Ovary (tissue), 9 donors: Measurements from ENCODE around the gene PPIL4. TPM values are rescaled to one million over a fixed set of nuclear protein-coding genes. Genes with fewer than 3 reads are reported as not detected.

Experiments used
- DNase-seq, 5 donors: peaks; one replicate each; pipeline ENCODE4 v3.0.0-alpha.2; 2019 to 2020
- H3K27ac ChIP-seq, 2 donors: fragments of 200-600 bp; one replicate each; pipeline versions ENCODE4 v1.5.1 to v1.8.0; 2019 to 2022
- H3K27me3 ChIP-seq: fragments of 200-600 bp; one replicate; pipeline ENCODE4 v1.8.0; 2022
- H3K36me3 ChIP-seq: fragments of 200-600 bp; sonication (generic); one replicate; pipeline ENCODE4 v1.5.1; 2019
- H3K4me1 ChIP-seq: one replicate; pipeline ENCODE4 v1.8.1; 2013; ENCODE audit warnings: mild to moderate bottlenecking, moderate library complexity; ENCODE audit not compliant: insufficient read depth
- H3K4me3 ChIP-seq: fragments of 200-600 bp; sonication (generic); one replicate; pipeline ENCODE4 v1.5.1; 2017
- H3K9me3 ChIP-seq, 2 donors: fragments of 200-600 bp in 1 of 2; sonication (generic) in 1 of 2; one replicate each; pipeline versions ENCODE4 v1.5.1 to v1.8.1; 2013 to 2019; ENCODE audit warnings: mild to moderate bottlenecking in 1 of 2, moderate library complexity in 1 of 2
- EP300 ChIP-seq: sonication (generic); formaldehyde crosslinking; IDR thresholded peaks from one replicate; pipeline ENCODE4 v1.6.1; 2017; ENCODE audit warnings: antibody characterized with exemption
- POLR2A ChIP-seq: fragments of 450-650 bp; IDR thresholded peaks from one replicate; pipeline ENCODE4 v1.6.1; 2017; ENCODE audit warnings: antibody characterized with exemption, mild to moderate bottlenecking, moderate library complexity
- WGBS, 3 donors: extraction: QIAGEN DNeasy Blood & Tissue Kit in 1 of 3; methylation state at CpG; one replicate each; pipeline versions ENCODE4 v1.1.5 to v1.1.7; 2013 to 2017; 5-methylcytosine and 5-hydroxymethylcytosine counted together
- intact Hi-C, 4 donors: fragments of 100-400 bp; cut with DNase I; formaldehyde crosslinking; loops; one replicate each; pipeline versions ENCODE4 v1.11.0 to v1.15.1; 2022 to 2023
- polyA plus RNA-seq, 2 donors: library from polyadenylated mRNA; stranded (reverse); fragments of 200-250 nt in 1 of 2; fragments of 350-450 nt in 1 of 2; fragmentation: Illumina TruSeq in 1 of 2; extraction: RNeasy Lipid Tissue Mini Kit (QIAGEN cat#74804) in 1 of 2; gene quantifications; one replicate each; pipeline ENCODE4 v1.2.3, GENCODE V29; 2013 to 2014
- small RNA-seq: library from RNA; depleted of rRNA; stranded (forward); fragments of <200 nt; gene quantifications from one replicate; pipeline ENCODE3, GENCODE V24; 2016
- total RNA-seq, 7 donors: library from RNA; depleted of rRNA in 2 of 7; stranded (reverse); fragments of >200 nt in 2 of 7; fragmentation: NEBNext Ultra II Directional in 3 of 7; extraction: Animal tissue kit (Norgen Biotek cat#: 25700) in 3 of 7; gene quantifications; one replicate each; pipeline versions ENCODE4 v1.1.0 to v1.2.4, GENCODE V29; 2016 to 2023
- donor health status: DM: no; HTN: no; CAD: no; lungs with moderate emphysema.
- donor health status: DM: no; HTN: no; CAD: no.
- donor health status: Bipolar disorder and iron deficiency.
- donor health status: DM: yes; HTN: yes; CAD: no.
- donor health status: DM: no; HTN: no; CAD: no.
- donor health status: DM: yes; HTN: yes; CAD: no.

PPIL4 gene
- total and polyA plus RNA-seq, 9 donors = 29.4 to 50.6 (median 37.8) TPM

DNA sequence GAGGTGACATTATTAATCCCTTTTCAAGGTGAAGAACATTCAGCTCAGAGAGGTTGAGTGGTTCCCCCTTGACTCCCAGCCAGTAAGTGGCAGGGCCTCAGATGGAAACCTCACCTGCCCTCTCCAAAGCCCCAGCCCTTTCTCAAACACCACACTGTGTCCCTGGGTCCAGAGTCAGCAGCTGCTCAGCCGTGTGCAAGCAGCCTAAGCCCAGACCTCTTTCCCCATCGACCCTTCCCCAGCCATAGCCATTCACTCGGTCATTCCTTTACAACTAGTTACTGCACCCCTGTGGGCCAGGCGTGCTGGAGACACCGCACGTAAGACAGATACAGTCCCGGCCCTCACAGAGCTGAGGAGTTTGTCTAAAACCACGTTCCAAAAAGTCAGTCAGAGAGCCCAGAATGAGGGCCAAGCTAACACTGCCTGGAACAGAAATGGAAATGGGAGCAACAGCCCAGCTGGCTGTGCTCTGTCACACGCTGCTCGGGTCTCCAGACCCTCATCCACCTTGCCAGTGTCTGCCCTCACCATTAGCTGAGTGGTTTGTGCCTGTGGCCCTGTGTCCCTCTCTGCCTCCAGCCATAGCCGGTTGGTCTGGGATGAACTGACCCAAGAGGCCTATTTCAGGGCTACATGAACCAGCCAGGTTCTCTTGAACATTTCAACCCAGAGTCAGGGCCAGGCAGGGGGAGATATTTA, 90.7 kb downstream of the PPIL4 start:
- no peaks in the 10 kb centered on the region for H3K27me3 ChIP-seq
- H3K36me3 ChIP-seq = no peaks in the 10 kb centered on the region
- TF ChIP-seq EP300 (no peak), POLR2A (no peak)
- peak overlapping the region in 1 of 2 donors; percentile 17 for H3K27ac ChIP-seq
- peak in 1 of 5 donors; percentile 33 for DNase-seq
- H3K4me1 ChIP-seq = peaks cover 12% of the 10 kb centered on the region
- intact Hi-C loops = no loop called here
- H3K9me3 ChIP-seq = no peaks in the 10 kb centered on the region
- no peak overlapping the region for H3K4me3 ChIP-seq
- 69 to 81% (median 77%) methylated on average over 11 of the region's 11 CpGs for WGBS, 3 donors

Small RNAs within 50 kb of the gene (small RNA-seq; reads per million reads assigned to genes)
- not detected for gene RF00410
- not detected for gene RNU7-3P

Other genes with a start within 250 kb of the PPIL4 start
- gene TAB2, start 228.3 kb downstream of the PPIL4 start, total RNA-seq = 10 to 100 TPM; 47.2 to 75.9 (median 62.6) TPM
- gene TAB2, start 228.3 kb downstream of the PPIL4 start, polyA plus RNA-seq = 10 to 100 TPM; 39.6 to 65.4 TPM
- 1 to 10 TPM; 1.2 to 5.0 (median 3.4) TPM for gene SUMO4, start 145.8 kb downstream of the PPIL4 start, total RNA-seq
- under 1 TPM; 0.11 to 0.53 TPM for gene SUMO4, start 145.8 kb downstream of the PPIL4 start, polyA plus RNA-seq
- gene ZC3H12D, start 61.0 kb downstream of the PPIL4 start, total RNA-seq = 1 to 10 TPM in 1 of 7 donors, under 1 TPM in 6; 0.15 to 1.3 (median 0.60) TPM
- gene ZC3H12D, start 61.0 kb downstream of the PPIL4 start, polyA plus RNA-seq = under 1 TPM; 0.18 to 0.45 TPM
- 10 to 100 TPM; 50.4 to 82.6 (median 62.3) TPM for gene GINM1, start 20.3 kb upstream of the PPIL4 start, total RNA-seq
- gene GINM1, start 20.3 kb upstream of the PPIL4 start, polyA plus RNA-seq = 10 to 100 TPM; 68.3 to 69.8 TPM
- 10 to 100 TPM; 10.6 to 21.3 (median 18.3) TPM for gene KATNA1, start 102.7 kb upstream of the PPIL4 start, total RNA-seq
- 10 to 100 TPM; 21.4 to 31.4 TPM for gene KATNA1, start 102.7 kb upstream of the PPIL4 start, polyA plus RNA-seq
- 10 to 100 TPM; 19.6 to 46.0 (median 36.4) TPM for gene LATS1, start 172.1 kb upstream of the PPIL4 start, total RNA-seq
- gene LATS1, start 172.1 kb upstream of the PPIL4 start, polyA plus RNA-seq = 10 to 100 TPM; 10.7 to 19.1 TPM
- 10 to 100 TPM; 14.2 to 37.3 (median 26.0) TPM for gene NUP43, start 200.5 kb upstream of the PPIL4 start, total RNA-seq
- 10 to 100 TPM in 1 of 2 donors, 1 to 10 TPM in 1; 8.9 to 20.2 TPM for gene NUP43, start 200.5 kb upstream of the PPIL4 start, polyA plus RNA-seq
- gene PCMT1, start 203.7 kb upstream of the PPIL4 start, total RNA-seq = 10 to 100 TPM; 48.1 to 61.8 (median 54.7) TPM
- 10 to 100 TPM; 49.5 to 71.8 TPM for gene PCMT1, start 203.7 kb upstream of the PPIL4 start, polyA plus RNA-seq